Small intestine (tissue), 7 donors: ENCODE results near the gene ATRIP. TPM values are rescaled to one million over a fixed set of nuclear protein-coding genes. Genes with fewer than 3 reads are reported as not detected.
"Not testable (repeated sequence)": the region's sequence is repeated elsewhere in the genome, so short reads cannot be mapped to it uniquely, and the experiment has no call there.

Experiments used
- DNase-seq, 2 donors: peaks; one replicate each; pipeline versions ENCODE4 v3.0.0 to v3.0.0-alpha.2; 2013
- FAIRE-seq: peaks from 2 replicates; lab custom pipeline; 2012; peaks lifted over from hg19 to GRCh38; lab: Jason Lieb, UNC
- H3K27ac ChIP-seq, 3 donors: one replicate each; pipeline ENCODE4 v1.5.1; 2013; ENCODE audit warnings: low read length in 2 of 3, mild to moderate bottlenecking in 2 of 3, control low read depth in 1 of 3, inconsistent platforms in 1 of 3, low read depth in 1 of 3, moderate library complexity in 1 of 3
- H3K27me3 ChIP-seq, 3 donors: one replicate each; pipeline ENCODE4 v1.6.1; 2013; ENCODE audit warnings: low read length in 3 of 3, inconsistent platforms in 1 of 3; ENCODE audit not compliant: control insufficient read depth in 3 of 3, insufficient read depth in 3 of 3
- H3K36me3 ChIP-seq, 3 donors: one replicate each; pipeline ENCODE4 v1.6.1; 2013; ENCODE audit warnings: low read length in 3 of 3, inconsistent platforms in 1 of 3, low read depth in 1 of 3, mild to moderate bottlenecking in 1 of 3, moderate library complexity in 1 of 3; ENCODE audit not compliant: control insufficient read depth in 3 of 3, insufficient read depth in 2 of 3
- H3K4me1 ChIP-seq, 3 donors: one replicate each; pipeline ENCODE4 v1.6.1; 2013; ENCODE audit warnings: low read length in 2 of 3, inconsistent platforms in 1 of 3, low read depth in 1 of 3, mild to moderate bottlenecking in 1 of 3, moderate library complexity in 1 of 3; ENCODE audit not compliant: control insufficient read depth in 3 of 3, insufficient read depth in 2 of 3
- H3K4me3 ChIP-seq, 3 donors: one replicate each; pipeline ENCODE4 v1.5.1; 2013; ENCODE audit warnings: low read length in 3 of 3, control low read depth in 1 of 3, inconsistent platforms in 1 of 3, low read depth in 1 of 3, mild to moderate bottlenecking in 1 of 3, moderate library complexity in 1 of 3
- H3K9me3 ChIP-seq, 2 donors: one replicate each; pipeline ENCODE4 v1.6.1; 2013; ENCODE audit warnings: low read depth in 1 of 2, low read length in 1 of 2; ENCODE audit not compliant: control insufficient read depth in 2 of 2, insufficient read depth in 1 of 2
- WGBS, 3 donors: extraction: QIAGEN DNeasy Blood & Tissue Kit; methylation state at CpG; one replicate each; pipeline ENCODE4 v1.1.7; 2013; 5-methylcytosine and 5-hydroxymethylcytosine counted together
- polyA plus RNA-seq, 4 donors: library from polyadenylated mRNA; stranded (reverse) in 3 of 4; unstranded in 1 of 4; fragments of 200-250 nt in 3 of 4; fragments of 120-200 nt in 1 of 4; gene quantifications; one replicate each; pipeline versions ENCODE4 v1.2.1 to v1.2.3, GENCODE V29; 2013
- donor health status: healthy with polysubstance abuse.
- donor health status: control.
- donor health status: control.
- donor health status: Bipolar disorder and iron deficiency.
- donor health status: healthy.

Gene ATRIP
- polyA plus RNA-seq, 4 donors = 1.1 to 6.8 (median 3.2) TPM

DNA sequence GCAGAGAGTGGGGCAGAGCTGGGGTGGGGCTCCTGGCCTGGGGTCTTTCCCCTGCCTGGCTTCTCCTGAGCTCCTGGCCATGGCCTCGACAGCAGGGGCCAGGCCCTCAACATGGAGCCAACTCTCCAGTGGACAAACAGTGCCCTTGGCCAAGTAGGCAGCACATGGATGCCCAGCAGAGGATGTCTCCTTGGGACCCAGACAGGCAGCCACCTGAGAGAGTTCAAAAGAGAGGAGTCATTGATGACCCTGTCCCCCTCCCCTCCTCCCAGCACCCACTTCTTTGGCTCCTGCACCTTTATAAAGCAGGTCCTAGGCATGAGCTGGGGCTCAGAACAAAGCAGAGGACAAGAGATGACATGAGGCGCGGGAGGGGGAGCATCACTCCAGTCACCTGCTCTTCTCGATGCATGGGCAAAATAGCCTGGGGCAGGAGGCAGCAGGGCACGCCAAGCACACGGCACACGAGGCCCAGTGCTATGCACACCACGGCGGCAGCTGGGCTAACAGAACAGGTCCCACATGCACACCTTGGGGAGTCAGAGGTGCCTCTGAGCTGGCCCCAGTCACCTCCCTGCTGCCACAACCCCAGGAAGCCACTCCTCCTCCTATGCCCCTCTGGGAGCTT is 30.0 kb downstream of the ATRIP start:
- WGBS, 3 donors = 89 to 91% (median 89%) methylated on average over 9 of the region's 9 CpGs
- peaks cover 0 to 28% (median 6%) of the 10 kb centered on the region in 3 donors for H3K4me1 ChIP-seq
- FAIRE-seq (no peak), DNase-seq (no peak)
- no peaks in the 10 kb centered on the region for H3K9me3 ChIP-seq
- H3K27me3 ChIP-seq = no peaks in the 10 kb centered on the region
- H3K36me3 ChIP-seq = peaks cover 0 to 33% (median 0%) of the 10 kb centered on the region in 3 donors
- H3K4me3 ChIP-seq = no peak overlapping the region
- H3K27ac ChIP-seq = no peak overlapping the region

DNA sequence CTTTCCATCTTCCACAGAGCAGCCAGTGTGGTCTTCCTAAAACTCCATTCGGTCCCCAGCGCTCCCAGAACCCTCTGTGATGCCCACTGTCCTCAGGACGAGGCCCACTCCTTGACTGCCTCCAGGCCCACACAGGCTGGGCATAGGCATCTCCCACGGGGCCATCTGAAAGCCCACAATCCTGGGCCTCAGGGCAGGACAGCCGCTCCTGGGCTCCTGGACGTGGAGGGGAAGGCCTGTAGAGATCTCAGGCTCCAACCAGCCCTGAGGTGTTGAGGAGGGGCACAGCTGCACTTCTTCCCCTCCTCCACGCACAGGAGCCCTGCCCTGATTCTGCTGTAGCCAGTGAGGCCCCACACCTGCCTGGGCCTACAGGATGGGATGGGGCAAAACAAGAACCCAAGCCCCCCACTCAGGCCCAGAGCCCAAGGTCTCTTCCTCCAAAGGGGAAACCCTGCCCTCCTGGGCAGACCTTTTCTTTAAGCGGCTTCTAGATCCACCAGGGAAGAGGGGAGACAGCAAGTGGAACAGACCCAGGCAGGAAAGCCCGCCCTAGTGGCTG is 31.5 kb downstream of the ATRIP start:
- Histone ChIP-seq H3K36me3 (peaks cover 0 to 33% (median 0%) of the 10 kb centered on the region in 3 donors), H3K27me3 (no peaks in the 10 kb centered on the region), H3K4me1 (peaks cover 0 to 22% (median 4%) of the 10 kb centered on the region in 3 donors), H3K27ac (peak overlapping the region in 2 of 3 donors; percentile 29 to 44), H3K9me3 (no peaks in the 10 kb centered on the region), H3K4me3 (no peak overlapping the region)
- DNase-seq (no peak), FAIRE-seq (no peak)
- WGBS, 3 donors = 87 to 90% (median 89%) methylated on average over 9 of the region's 9 CpGs

DNA sequence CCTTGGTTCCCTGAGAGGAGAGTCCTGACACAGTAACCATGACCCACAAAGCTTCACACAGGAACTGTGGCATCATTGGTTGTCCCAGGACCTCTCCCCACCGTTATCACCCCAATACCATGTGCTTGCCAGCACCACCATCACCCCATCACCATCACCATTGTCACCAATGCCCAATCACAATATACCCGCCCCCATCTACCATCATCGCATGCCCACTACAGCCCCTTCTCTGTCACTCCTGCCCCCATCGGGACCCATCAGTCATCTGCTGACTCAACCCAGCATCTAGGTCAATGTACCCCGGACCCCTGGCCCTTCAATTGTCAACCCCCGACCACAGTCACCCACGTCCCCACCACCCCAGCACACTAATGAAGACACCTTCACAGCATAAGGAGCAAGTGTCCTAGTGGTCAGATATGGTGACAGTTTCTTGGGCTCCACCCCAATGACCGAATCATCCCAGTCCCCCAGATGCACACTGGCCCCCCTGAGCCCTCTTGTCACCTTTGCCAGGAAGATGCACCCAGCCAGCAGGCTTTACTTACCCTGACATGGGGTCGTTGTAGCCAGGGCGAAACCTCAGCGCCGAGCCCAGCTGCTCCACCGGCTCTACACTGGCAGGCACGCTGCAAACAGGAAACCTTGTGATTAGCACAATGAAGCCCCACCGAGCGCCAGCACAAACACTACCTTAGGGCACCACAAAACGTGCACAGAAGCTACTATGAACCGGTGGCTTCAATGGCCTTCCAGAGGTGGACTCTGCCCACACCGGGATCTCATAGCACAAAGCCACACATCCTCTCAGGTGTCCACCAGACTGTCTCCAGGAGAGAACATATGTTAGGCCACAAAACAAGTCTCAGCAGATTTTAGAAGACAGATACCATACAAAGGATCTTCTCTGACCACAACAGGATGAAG is 32.4 kb downstream of the ATRIP start:
- H3K9me3 ChIP-seq = no peaks in the 10 kb centered on the region
- DNase-seq = peak in 1 of 2 donors; percentile 36
- H3K27ac ChIP-seq = peak overlapping the region in 2 of 3 donors; percentile 34 to 42
- FAIRE-seq = no peak
- 65 to 77% (median 67%) methylated on average over 19 of the region's 19 CpGs for WGBS, 3 donors
- H3K27me3 ChIP-seq = no peaks in the 10 kb centered on the region
- H3K4me1 ChIP-seq = peaks cover 0 to 14% (median 0%) of the 10 kb centered on the region in 3 donors
- H3K36me3 ChIP-seq = peaks cover 0 to 33% (median 0%) of the 10 kb centered on the region in 3 donors
- H3K4me3 ChIP-seq = no peak overlapping the region

DNA sequence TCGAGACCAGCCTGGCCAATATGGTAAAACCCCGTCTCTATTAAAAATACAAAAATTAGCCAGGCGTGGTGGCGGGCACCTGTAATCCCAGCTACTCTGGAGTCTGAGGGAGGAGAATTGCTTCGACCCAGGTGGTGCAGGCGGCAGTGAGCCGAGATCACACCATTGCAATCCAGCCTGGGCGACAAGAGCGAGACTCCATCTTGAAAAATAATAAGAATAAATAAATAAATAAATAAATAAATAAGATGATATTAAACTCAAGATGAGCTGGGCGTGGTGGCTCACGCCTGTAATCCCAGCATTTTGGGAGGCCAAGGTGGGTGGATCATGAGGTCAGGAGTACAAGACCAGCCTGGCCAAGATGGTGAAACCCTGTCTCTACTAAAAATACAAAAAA is 34.4 kb downstream of the ATRIP start:
- H3K27ac ChIP-seq, FAIRE-seq: not testable (repeated sequence)
- WGBS, 3 donors = 95 to 97% (median 96%) methylated on average over 11 of the region's 11 CpGs

DNA sequence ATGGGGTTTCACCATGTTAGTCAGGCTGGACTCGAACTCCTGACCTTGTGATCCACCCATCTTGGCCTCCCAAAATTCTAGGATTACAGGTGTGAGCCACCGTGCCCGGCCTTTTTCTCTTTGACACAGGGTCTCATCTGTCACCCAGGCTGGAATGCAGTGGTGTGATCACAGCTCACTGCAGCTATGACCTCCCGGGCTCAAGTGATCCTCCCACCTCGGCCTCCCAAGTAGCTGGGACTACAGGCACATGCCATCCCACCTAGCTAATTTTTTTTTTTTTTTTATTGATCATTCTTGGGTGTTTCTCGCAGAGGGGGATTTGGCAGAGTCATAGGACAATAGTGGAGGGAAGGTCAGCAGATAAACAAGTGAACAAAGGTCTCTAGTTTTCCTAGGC is 36.3 kb downstream of the ATRIP start:
- H3K9me3 ChIP-seq, H3K27ac ChIP-seq, DNase-seq, H3K4me3 ChIP-seq, H3K27me3 ChIP-seq, H3K4me1 ChIP-seq, FAIRE-seq: not testable (repeated sequence)
- 90 to 92% (median 91%) methylated on average over 6 of the region's 6 CpGs for WGBS, 3 donors
- H3K36me3 ChIP-seq = peaks cover 0 to 18% (median 0%) of the 10 kb centered on the region in 3 donors

More for the DNA sequence above, 34.4 kb downstream of the ATRIP start:
- peaks cover 0 to 28% (median 0%) of the 10 kb centered on the region in 3 donors for H3K36me3 ChIP-seq
- not testable (repeated sequence) for H3K4me1 ChIP-seq, H3K4me3 ChIP-seq, H3K27me3 ChIP-seq, DNase-seq, H3K9me3 ChIP-seq

DNA sequence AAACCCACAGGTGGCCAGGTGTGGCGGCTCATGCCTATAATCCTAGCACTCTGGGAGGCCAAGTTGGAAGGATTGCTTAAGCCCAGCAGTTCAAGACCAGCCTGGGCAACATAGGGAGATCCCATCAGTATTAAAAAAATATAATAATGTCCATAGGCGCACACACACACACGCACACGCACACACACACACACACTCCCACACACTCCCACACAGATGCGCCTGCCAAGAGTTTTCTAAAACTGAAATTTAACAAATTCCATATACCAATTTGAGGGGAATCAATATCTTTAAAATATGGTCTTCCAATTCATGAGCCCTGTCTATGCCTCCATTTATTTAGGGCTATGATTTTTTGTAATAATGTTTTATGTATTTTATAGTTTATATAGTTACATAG is 40.4 kb downstream of the ATRIP start:
- WGBS, 3 donors = 91 to 97% (median 94%) methylated on average over 5 of the region's 5 CpGs
- H3K9me3 ChIP-seq = no peaks in the 10 kb centered on the region
- H3K36me3 ChIP-seq = peaks cover 0 to 2% (median 0%) of the 10 kb centered on the region in 3 donors
- no peaks in the 10 kb centered on the region for H3K27me3 ChIP-seq
- H3K27ac ChIP-seq = no peak overlapping the region
- no peaks in the 10 kb centered on the region for H3K4me1 ChIP-seq
- DNase-seq (no peak), FAIRE-seq (no peak)
- H3K4me3 ChIP-seq = no peak overlapping the region

DNA sequence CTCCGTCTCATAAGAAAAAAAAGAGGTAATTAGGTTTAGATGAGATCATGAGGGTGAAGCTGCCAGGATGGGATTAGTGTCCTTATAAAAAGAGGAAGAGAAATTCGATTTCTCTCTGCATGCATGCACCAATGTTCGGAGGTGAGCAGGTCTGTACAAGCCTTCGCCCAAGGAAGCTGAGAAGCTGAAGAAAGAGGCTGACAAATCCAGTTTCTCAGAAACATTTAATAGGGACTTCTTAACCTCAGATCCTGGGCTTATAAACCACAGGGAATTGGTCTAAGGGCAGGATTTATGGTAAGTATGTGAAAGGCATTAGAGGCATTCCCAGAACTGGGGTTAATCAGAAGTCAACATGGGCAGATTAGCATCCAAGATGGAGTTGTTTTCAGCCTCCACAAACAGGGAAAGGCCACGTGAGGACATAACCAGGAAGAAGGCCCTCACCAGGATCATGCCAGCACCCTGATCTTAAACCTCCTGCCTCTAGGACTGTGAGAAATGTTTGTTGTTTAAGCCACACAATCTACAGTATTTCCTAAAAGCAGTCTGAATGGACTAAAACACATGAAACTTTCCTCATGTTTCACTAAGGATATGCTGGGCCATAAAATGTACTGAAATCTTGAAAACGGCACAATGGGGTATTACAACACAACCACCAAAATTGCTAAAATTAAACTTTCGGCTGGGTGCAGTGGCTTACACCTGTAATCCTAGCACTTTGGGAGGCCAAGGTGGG is 46.1 kb downstream of the ATRIP start:
- WGBS, 3 donors = 81 to 85% (median 83%) methylated on average over 7 of the region's 7 CpGs
- no peak for DNase-seq
- Histone ChIP-seq H3K27ac (no peak overlapping the region), H3K27me3 (no peaks in the 10 kb centered on the region), H3K36me3 (peaks cover 0 to 11% (median 2%) of the 10 kb centered on the region in 3 donors), H3K4me3 (no peak overlapping the region), H3K4me1 (no peaks in the 10 kb centered on the region), H3K9me3 (no peaks in the 10 kb centered on the region)
- FAIRE-seq = no peak

DNA sequence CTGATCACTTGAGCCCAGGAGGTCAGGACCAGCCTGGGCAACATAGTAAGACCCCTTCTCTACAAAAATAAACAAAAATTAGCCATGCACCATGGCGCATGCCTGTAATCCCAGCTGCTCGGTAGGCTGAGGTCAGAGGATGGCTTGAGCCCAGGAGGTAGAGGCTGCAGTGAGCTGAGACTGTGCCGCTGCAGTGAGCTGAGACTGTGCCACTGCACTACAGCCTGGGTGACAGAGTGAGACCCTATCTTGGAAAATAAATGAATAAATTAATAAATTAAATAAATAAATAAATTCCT is 46.6 kb downstream of the ATRIP start:
- FAIRE-seq = no peak
- WGBS, 3 donors = 88 to 98% (median 94%) methylated on average over 3 of the region's 3 CpGs
- Histone ChIP-seq H3K27ac (no peak overlapping the region), H3K4me1 (no peaks in the 10 kb centered on the region), H3K9me3 (no peaks in the 10 kb centered on the region), H3K4me3 (no peak overlapping the region), H3K36me3 (peaks cover 0 to 11% (median 2%) of the 10 kb centered on the region in 3 donors), H3K27me3 (no peaks in the 10 kb centered on the region)
- DNase-seq = no peak
